ENCODE data around the gene OTOG. TPM values are rescaled to one million over a fixed set of nuclear protein-coding genes. Genes with fewer than 3 reads are reported as not detected.
"Not testable (repeated sequence)": the region's sequence is repeated elsewhere in the genome, so short reads cannot be mapped to it uniquely, and the experiment has no call there.

Gene OTOG
- total RNA-seq, 2 experiments from 2014 or later: not detected

- Mint-ChIP-seq H3K27ac (no peak overlapping the region), H3K4me3 (no peak overlapping the region), H3K27me3 (peaks cover 10% of the 10 kb centered on the region), H3K4me1 (no peaks in the 10 kb centered on the region), H3K36me3 (ENCODE audit: low read depth) (no peaks in the 10 kb centered on the region), H3K9me3 (no peaks in the 10 kb centered on the region)
- POLR2A ChIA-PET: no interaction called here
- CTCF ChIA-PET: no interaction called here
- peak; percentile 0 for DNase-seq
These were observed 64.6 kb downstream of the OTOG start for GRCh38 chr11:17611503-17612220.

- CTCF ChIA-PET: no interaction called here
- H3K4me1 Mint-ChIP-seq: no peaks in the 10 kb centered on the region
- H3K27me3 Mint-ChIP-seq: peaks cover 12% of the 10 kb centered on the region
- DNase-seq: peak; percentile 1
- H3K27ac Mint-ChIP-seq: peak overlapping the region; percentile 7
- POLR2A ChIA-PET: no interaction called here
- H3K36me3 Mint-ChIP-seq (ENCODE audit: low read depth): no peaks in the 10 kb centered on the region
- no peak overlapping the region for H3K4me3 Mint-ChIP-seq
- no peaks in the 10 kb centered on the region for H3K9me3 Mint-ChIP-seq
These were observed 65.4 kb downstream of the OTOG start for GRCh38 chr11:17612221-17613188.

- no peak overlapping the region for H3K27ac Mint-ChIP-seq
- H3K4me1 Mint-ChIP-seq: no peaks in the 10 kb centered on the region
- ChIA-PET CTCF (no interaction called here), POLR2A (no interaction called here)
- no peaks in the 10 kb centered on the region for H3K9me3 Mint-ChIP-seq
- no peaks in the 10 kb centered on the region for H3K36me3 Mint-ChIP-seq (ENCODE audit: low read depth)
- DNase-seq: peak; percentile 2
- H3K4me3 Mint-ChIP-seq: no peak overlapping the region
- H3K27me3 Mint-ChIP-seq: peaks cover 12% of the 10 kb centered on the region
These were observed 66.4 kb downstream of the OTOG start for GRCh38 chr11:17613428-17613962.

- CTCF ChIA-PET: no interaction called here
- Mint-ChIP-seq H3K27me3 (peaks cover 12% of the 10 kb centered on the region), H3K27ac (no peak overlapping the region), H3K36me3 (ENCODE audit: low read depth) (no peaks in the 10 kb centered on the region), H3K9me3 (no peaks in the 10 kb centered on the region), H3K4me1 (no peaks in the 10 kb centered on the region), H3K4me3 (no peak overlapping the region)
- peak; percentile 2 for DNase-seq
- POLR2A ChIA-PET: no interaction called here
These were observed 66.9 kb downstream of the OTOG start for GRCh38 chr11:17613983-17614382.

- H3K9me3 Mint-ChIP-seq; DNase-seq; H3K36me3 Mint-ChIP-seq (ENCODE audit: low read depth); H3K4me3 Mint-ChIP-seq; H3K4me1 Mint-ChIP-seq; POLR2A ChIA-PET; H3K27ac Mint-ChIP-seq; CTCF ChIA-PET: not testable (repeated sequence)
- H3K27me3 Mint-ChIP-seq: peaks cover 57% of the 10 kb centered on the region
These were observed 75.7 kb downstream of the OTOG start for GRCh38 chr11:17622711-17623110.

- DNase-seq: no peak
- Mint-ChIP-seq H3K36me3 (ENCODE audit: low read depth) (no peaks in the 10 kb centered on the region), H3K27ac (no peak overlapping the region), H3K9me3 (no peaks in the 10 kb centered on the region), H3K4me1 (no peaks in the 10 kb centered on the region), H3K27me3 (peaks cover 41% of the 10 kb centered on the region), H3K4me3 (no peak overlapping the region)
- ChIA-PET CTCF (no interaction called here), POLR2A (interaction anchor here (0.6 kb wide), 1 partner anchor 853 kb away, joined by 3 read pairs; no protein-coding TSS in a partner anchor)
These were observed 82.1 kb downstream of the OTOG start for GRCh38 chr11:17629113-17629512.

- CTCF ChIA-PET: no interaction called here
These were observed 83.9 kb downstream of the OTOG start for GRCh38 chr11:17630936-17631335.

GRCh38 chr11:17631702-17632365 lies 84.8 kb downstream of the OTOG start:
- Mint-ChIP-seq H3K36me3 (ENCODE audit: low read depth) (no peaks in the 10 kb centered on the region), H3K4me3 (no peak overlapping the region), H3K27ac (no peak overlapping the region), H3K27me3 (peaks cover 22% of the 10 kb centered on the region), H3K9me3 (no peaks in the 10 kb centered on the region), H3K4me1 (no peaks in the 10 kb centered on the region)
- DNase-seq: no peak
- CTCF ChIA-PET: no interaction called here
- POLR2A ChIA-PET: no interaction called here

More at GRCh38 chr11:17630936-17631335, 83.9 kb downstream of the OTOG start:
- H3K4me3 Mint-ChIP-seq: no peak overlapping the region
- no peaks in the 10 kb centered on the region for H3K9me3 Mint-ChIP-seq
- H3K27me3 Mint-ChIP-seq: peaks cover 27% of the 10 kb centered on the region
- POLR2A ChIA-PET: no interaction called here
- H3K27ac Mint-ChIP-seq: no peak overlapping the region
- no peaks in the 10 kb centered on the region for H3K36me3 Mint-ChIP-seq (ENCODE audit: low read depth)
- no peaks in the 10 kb centered on the region for H3K4me1 Mint-ChIP-seq
- DNase-seq: no peak

- H3K4me1 Mint-ChIP-seq: no peaks in the 10 kb centered on the region
These were observed 86.4 kb downstream of the OTOG start for GRCh38 chr11:17633279-17633986.

GRCh38 chr11:17633987-17634775 lies 87.1 kb downstream of the OTOG start:
- Mint-ChIP-seq H3K9me3 (no peaks in the 10 kb centered on the region), H3K4me3 (no peak overlapping the region), H3K27me3 (peaks cover 7% of the 10 kb centered on the region), H3K36me3 (ENCODE audit: low read depth) (no peaks in the 10 kb centered on the region), H3K4me1 (no peaks in the 10 kb centered on the region), H3K27ac (no peak overlapping the region)
- POLR2A ChIA-PET: no interaction called here
- no peak for DNase-seq
- CTCF ChIA-PET: no interaction called here

More at GRCh38 chr11:17633279-17633986, 86.4 kb downstream of the OTOG start:
- no peak for DNase-seq
- Mint-ChIP-seq H3K36me3 (ENCODE audit: low read depth) (no peaks in the 10 kb centered on the region), H3K4me3 (no peak overlapping the region), H3K27ac (no peak overlapping the region), H3K27me3 (peaks cover 12% of the 10 kb centered on the region), H3K9me3 (no peaks in the 10 kb centered on the region)
- POLR2A ChIA-PET: no interaction called here
- CTCF ChIA-PET: no interaction called here

- Mint-ChIP-seq H3K4me3 (no peak overlapping the region), H3K27me3 (peaks cover 2% of the 10 kb centered on the region), H3K27ac (no peak overlapping the region), H3K9me3 (no peaks in the 10 kb centered on the region), H3K36me3 (ENCODE audit: low read depth) (no peaks in the 10 kb centered on the region), H3K4me1 (no peaks in the 10 kb centered on the region)
- POLR2A ChIA-PET: no interaction called here
- CTCF ChIA-PET: interaction anchor here (1.0 kb wide), 1 partner anchor 10 kb away, joined by 4 read pairs; no protein-coding TSS in a partner anchor
- DNase-seq: no peak
These were observed 87.9 kb downstream of the OTOG start for GRCh38 chr11:17634776-17635550.

All from activated CD4-positive, alpha-beta T cell treated with anti-CD3 and anti-CD28 coated beads, Interleukin-2, amount 10 ng/mL, durations not matched to agents 7 days and 5 days (primary cell).